ENCODE measurements around the gene MTFR2.
"Not testable (repeated sequence)": the region's sequence is repeated elsewhere in the genome, so short reads cannot be mapped to it uniquely, and the experiment has no call there.

The MTFR2 gene

GRCh38 chr6:136236466-136237293 is 13.4 kb downstream of the MTFR2 start:
- DNase-seq (ENCODE audit: low read depth in 2 of 3, low spot score in 2 of 3), result no peak

GRCh38 chr6:136235233-136235564 is 14.9 kb downstream of the MTFR2 start:
- DNase-seq (ENCODE audit: low read depth in 2 of 3, low spot score in 2 of 3), result no peak

DNA sequence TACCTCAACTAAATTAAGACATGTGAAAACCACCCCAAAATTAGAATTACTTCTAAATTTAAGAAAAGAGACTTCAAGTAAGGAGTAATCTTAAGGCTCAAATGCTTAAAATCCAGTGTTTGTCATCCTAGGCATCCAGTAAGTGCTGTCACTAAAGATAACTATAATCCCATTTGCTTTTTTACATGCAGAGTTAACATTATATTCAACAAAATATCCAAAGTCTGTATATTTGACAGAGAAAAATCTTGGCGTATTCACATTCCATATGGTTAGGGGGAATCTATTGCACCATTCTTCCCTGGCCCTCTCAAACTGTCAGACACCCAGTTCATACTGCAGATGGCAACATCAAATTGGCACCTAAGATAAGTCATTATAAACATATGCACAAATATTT is 17.4 kb downstream of the MTFR2 start:
- no peak for DNase-seq (ENCODE audit: low read depth in 2 of 3, low spot score in 2 of 3)

DNA sequence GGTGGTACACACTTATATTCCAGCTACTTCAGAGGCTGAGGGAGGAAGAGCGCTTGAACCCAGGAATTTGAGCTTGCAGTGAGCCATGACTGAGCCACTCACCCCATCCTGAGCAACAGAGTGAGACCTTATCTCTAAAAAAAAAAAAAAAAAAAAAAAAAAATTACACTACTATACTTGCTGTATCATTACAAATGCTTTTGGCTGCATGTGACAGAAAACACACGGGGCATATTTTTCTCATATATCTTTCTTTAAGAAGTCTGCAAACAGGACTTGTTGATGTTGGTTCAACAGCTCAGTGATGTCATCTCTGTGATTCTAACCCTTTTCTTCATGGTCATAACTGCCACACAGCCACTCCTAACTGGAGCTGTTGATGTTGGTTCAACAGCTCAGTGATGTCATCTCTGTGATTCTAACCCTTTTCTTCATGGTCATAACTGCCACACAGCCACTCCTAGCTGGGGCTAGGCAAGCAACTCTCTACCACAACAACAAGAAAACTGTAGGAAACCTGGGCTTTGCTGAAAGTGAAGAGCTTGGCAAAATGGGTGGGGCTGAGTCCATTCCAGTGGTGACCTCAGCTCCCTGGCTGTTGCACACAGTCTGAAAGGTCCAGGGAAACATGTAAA is 19.8 kb downstream of the MTFR2 start:
- DNase-seq (ENCODE audit: low read depth in 2 of 3, low spot score in 2 of 3), result no peak

- DNase-seq (ENCODE audit: low read depth in 2 of 3, low spot score in 2 of 3), result no peak
Measured at GRCh38 chr6:136228814-136229213, 21.3 kb downstream of the MTFR2 start.

DNA sequence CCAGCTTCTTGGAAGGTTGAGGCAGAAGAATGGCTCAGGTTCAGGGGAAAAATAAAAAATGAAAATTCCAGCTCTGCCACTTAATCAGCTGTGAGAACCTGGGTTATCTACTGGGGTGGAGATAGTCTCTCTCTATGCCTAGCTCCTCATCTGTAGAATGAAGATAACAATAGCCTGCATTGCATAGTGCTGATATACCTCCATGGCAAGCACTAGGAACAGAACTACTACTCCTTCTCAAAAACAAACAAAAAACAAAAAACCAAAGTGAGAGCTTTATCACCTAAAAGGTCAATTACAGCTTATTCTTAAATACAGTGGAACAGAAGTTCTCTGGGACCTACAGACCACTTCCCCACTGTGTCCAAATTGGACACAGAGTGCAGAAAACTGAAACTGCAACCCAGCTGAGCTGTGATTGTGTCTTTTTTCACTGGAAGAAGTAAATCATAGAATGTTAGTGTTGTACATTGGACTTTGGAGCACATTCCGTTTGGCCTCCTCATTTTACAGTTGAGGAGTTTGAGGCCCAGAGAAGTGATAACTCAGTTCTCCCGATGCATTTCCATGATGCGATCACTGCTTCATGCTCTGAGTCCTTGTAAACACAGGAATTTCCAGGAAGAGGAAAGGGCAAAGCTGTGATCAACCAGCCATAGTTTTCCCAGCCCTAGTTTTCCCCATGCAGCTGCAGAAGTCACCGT is 23.3 kb downstream of the MTFR2 start:
- no peak for DNase-seq (ENCODE audit: low read depth in 2 of 3, low spot score in 2 of 3)

GRCh38 chr6:136226027-136226673 is 24.0 kb downstream of the MTFR2 start:
- DNase-seq (ENCODE audit: low read depth in 2 of 3, low spot score in 2 of 3), result peak in 1 of 3 experiments; percentile 34

DNA sequence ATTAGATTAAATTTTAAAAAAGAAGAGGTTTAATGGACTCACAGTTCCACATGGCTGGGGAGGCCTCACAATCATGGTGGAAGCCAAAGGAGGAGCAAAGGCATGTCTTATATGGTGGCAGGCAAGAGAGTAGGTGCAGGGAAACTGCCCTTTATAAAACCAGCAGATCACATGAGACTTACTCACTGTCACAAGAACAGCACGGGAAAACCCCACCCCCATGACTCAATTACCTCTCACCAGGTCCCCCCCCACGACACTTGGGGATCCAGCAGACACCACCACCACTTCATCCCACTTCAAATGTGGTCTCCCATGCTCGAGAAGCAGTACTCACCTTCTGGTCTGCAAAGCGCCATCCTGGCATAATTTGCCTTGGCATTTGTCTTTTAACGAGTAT is 24.6 kb downstream of the MTFR2 start:
- no peak for DNase-seq (ENCODE audit: low read depth in 2 of 3, low spot score in 2 of 3)

DNA sequence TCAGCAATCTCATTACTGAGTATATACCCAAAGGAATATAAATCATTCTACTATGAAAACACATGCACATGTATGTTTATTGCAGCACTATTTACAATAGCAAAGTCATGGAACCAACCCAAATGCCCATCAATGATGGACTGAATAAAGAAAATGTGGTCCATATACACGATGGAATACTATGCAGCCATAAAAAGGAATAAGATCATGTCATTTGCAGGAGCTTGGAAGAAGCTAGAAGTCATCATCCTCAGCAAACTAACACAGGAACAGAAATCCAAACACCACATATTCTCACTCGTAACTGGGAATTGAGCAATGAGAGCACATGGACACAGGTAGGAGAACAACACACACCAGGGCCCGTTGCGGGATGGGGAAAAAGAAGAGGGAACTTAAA is 25.1 kb downstream of the MTFR2 start:
- DNase-seq (ENCODE audit: low read depth in 2 of 3, low spot score in 2 of 3), result not testable (repeated sequence)

DNA sequence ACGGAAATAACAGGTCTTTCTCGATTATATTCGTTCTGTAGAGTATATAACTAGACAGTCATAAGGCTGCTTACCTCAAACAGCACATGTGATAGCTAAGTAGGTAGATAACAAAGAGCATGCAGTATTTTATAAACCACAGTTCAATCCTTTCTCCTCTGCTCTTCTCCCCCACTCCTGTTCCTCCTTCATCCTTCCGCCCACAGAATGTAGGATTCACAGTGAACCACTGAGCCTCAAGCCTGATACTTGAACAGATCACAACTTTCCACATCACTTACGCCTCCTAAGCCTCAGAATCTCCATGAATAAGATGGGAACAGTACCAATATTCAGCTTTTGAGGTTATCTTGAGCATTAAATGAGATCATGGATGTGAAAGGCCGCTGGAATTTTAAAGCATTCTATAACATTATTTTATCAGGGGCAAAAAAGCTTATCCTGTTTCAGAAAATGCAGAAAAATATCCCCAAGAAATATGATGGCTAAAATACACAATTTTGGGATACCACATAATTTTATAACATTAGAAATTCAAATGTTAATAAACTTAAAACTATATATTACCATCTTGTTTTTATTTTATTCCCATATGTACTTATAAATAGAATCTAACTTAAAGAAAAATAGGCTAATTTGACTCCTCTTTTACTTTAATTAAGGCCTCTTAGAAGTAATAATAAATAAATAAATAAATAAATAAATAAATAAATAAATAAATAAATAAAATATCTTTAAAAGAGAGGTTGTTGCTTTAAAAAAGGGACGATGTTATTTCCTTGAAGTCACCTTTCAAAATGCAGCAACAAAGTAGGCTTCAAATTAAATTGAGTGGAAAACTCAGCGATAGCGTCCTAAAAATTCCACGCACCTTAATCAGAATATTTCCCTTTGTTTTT is 33.4 kb downstream of the MTFR2 start:
- DNase-seq (ENCODE audit: low read depth in 2 of 3, low spot score in 2 of 3), result no peak

DNA sequence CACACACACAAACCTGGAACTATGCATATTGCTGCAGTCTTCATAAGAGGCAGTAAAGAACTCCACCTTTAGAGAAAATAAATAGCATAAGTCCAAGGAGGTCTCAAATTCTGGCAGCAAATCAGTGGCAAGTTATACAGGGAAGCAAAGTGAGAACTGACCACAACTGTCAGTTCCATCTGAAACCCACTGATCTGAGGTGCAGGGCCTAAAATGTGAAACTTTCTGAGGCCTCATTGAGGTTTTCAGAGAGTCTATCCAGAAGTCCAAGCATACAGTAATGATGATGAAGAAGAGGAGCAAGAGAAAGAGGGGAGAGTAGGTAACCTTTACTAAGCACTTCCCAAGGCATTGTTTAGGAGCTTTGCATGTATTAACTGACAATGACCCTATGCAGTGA is 36.3 kb downstream of the MTFR2 start:
- no peak for DNase-seq (ENCODE audit: low read depth in 2 of 3, low spot score in 2 of 3)

GRCh38 chr6:136213012-136213539 is 37.0 kb downstream of the MTFR2 start:
- DNase-seq (ENCODE audit: low read depth in 2 of 3, low spot score in 2 of 3), result no peak

- DNase-seq (ENCODE audit: low read depth in 2 of 3, low spot score in 2 of 3), result no peak
Measured at GRCh38 chr6:136212608-136213007, 37.5 kb downstream of the MTFR2 start.

DNA sequence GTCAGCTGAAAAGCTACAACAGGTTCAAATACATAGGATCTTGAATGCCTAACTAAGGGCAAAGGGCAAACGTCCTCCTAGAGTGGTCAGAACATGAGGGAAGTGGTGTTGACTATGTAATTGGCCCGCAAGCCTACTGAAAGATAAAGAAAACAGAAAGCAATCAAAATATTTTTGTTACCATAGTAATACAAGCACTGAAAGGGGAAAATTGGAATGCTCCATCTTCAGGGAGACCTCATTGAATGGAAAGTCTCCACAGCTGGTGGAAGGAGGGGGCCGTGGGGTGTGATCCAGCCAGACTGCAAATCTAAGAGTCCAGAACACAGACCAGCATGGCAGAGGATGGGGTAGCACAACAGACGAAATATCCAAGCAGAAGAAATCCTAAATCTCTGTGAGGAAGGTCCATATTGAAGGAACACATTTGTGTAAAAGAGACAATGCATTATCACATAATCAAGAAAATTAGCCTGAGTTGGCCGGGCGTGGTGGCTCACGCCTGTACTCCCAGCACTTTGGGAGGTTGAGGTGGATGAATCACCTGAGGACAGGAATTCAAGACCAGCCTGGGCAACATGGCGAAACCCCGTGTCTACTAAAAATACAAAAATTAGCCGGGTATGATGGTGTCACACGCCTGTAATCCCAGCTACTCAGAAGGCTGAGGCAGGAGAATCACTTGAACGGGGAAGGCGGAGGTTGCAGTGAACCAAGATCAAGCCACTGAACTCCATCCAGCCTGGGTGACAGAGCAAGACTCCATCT is 39.5 kb downstream of the MTFR2 start:
- DNase-seq (ENCODE audit: low read depth in 2 of 3, low spot score in 2 of 3), result no peak

DNA sequence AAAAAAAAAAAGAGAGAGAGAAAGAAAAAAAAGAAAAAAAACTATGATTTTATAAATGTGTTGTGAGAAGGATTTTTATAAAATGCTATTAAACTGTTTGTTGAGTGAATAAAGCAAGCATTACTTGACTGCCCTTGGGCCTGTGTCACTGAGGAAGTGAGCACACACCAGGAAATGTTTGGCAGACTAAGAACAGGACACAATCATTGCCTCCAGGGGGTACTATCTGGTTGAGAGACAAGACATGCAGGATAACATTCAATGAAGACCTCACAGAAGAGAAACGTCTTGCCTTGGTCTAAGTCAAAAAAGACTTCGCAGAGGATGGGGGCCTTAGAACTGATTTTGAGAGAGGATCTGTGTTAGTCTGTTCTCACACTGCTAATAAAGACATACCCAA is 40.6 kb downstream of the MTFR2 start:
- DNase-seq (ENCODE audit: low read depth in 2 of 3, low spot score in 2 of 3), result no peak

DNA sequence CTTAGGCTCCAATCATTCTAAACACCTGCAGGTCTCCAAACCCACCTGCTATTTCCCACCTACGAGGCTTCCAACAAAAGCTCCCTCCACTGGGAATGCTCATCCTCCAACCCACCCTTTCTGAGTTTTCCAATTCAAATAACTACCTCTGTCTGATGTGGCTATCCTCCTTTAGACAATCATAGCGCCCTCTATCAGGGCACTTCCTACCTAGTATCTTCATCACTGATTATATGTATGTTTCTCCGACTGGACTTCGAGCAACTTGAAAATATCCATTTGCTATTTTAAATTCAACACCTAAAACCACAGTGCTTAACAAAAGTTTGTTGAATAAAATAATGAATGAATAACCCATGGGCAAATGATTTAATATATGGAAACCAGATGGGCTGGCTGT is 41.3 kb downstream of the MTFR2 start:
- no peak for DNase-seq (ENCODE audit: low read depth in 2 of 3, low spot score in 2 of 3)

GRCh38 chr6:136201732-136202131 is 48.4 kb downstream of the MTFR2 start:
- DNase-seq (ENCODE audit: low read depth in 2 of 3, low spot score in 2 of 3), result no peak

GRCh38 chr6:136192902-136193301 is 57.2 kb downstream of the MTFR2 start:
- DNase-seq (ENCODE audit: low read depth in 2 of 3, low spot score in 2 of 3), result no peak

GRCh38 chr6:136191606-136192312 is 58.4 kb downstream of the MTFR2 start:
- no peak for DNase-seq (ENCODE audit: low read depth in 2 of 3, low spot score in 2 of 3)
